Measurements from ENCODE around the gene KRTAP17-1. TPM values are rescaled to one million over a fixed set of nuclear protein-coding genes. Genes with fewer than 3 reads are reported as not detected.

KRTAP17-1 gene
- total RNA-seq, 6 experiments from 2014 or later = not detected

- no peak for TF ChIP-seq CTCF (IDR thresholded peaks at IDR 0.05)
- Mint-ChIP-seq H3K27ac (no peak overlapping the region), H3K4me3 (no peak overlapping the region), H3K9me3 (peaks cover 19% of the 10 kb centered on the region), H3K27me3 (ENCODE audit: insufficient read depth) (no peaks in the 10 kb centered on the region; the same call in 1 of the 2 replicates), H3K4me1 (ENCODE audit: low read depth) (peaks cover 16% of the 10 kb centered on the region), H3K36me3 (ENCODE audit: low read depth) (peaks cover 22% of the 10 kb centered on the region)
- DNase-seq = no peak
Measured at GRCh38 chr17:41318231-41318630, 2.7 kb upstream of the KRTAP17-1 start.

- H3K4me1 Mint-ChIP-seq (ENCODE audit: low read depth) = no peaks in the 10 kb centered on the region; the same call in 1 of the 2 replicates
- no peak overlapping the region for H3K27ac Mint-ChIP-seq
- no peak overlapping the region for H3K4me3 Mint-ChIP-seq
- no peak for TF ChIP-seq CTCF (IDR thresholded peaks at IDR 0.05)
- peaks cover 19% of the 10 kb centered on the region for H3K9me3 Mint-ChIP-seq
- DNase-seq = no peak
- peaks cover 21% of the 10 kb centered on the region for H3K36me3 Mint-ChIP-seq (ENCODE audit: low read depth)
- peaks cover 7% of the 10 kb centered on the region; the same call in 1 of the 2 replicates for H3K27me3 Mint-ChIP-seq (ENCODE audit: insufficient read depth)
Measured at GRCh38 chr17:41315814-41316445, 420 bp upstream of the KRTAP17-1 start.

- Mint-ChIP-seq H3K27ac (no peak overlapping the region), H3K4me1 (ENCODE audit: low read depth) (peaks cover 13% of the 10 kb centered on the region)
- TF ChIP-seq CTCF (IDR thresholded peaks at IDR 0.05) = no peak
Measured at GRCh38 chr17:41311111-41311510, 4.4 kb downstream of the KRTAP17-1 start.

GRCh38 chr17:41308918-41309359 is 6.6 kb downstream of the KRTAP17-1 start, which contains the start of gene KRTAP16-1:
Gene KRTAP16-1 (minus strand): TSS chr17:41309309. CDS start chr17:41309253, 56 bp downstream.
- Mint-ChIP-seq H3K36me3 (ENCODE audit: low read depth) (no peaks in the 10 kb centered on the region), H3K27me3 (ENCODE audit: insufficient read depth) (peaks cover 7% of the 10 kb centered on the region), H3K27ac (no peak within 1 kb of the TSS), H3K9me3 (no peaks in the 10 kb centered on the region; the same call in 1 of the 2 replicates), H3K4me3 (no peak within 1 kb of the TSS), H3K4me1 (ENCODE audit: low read depth) (peaks cover 13% of the 10 kb centered on the region)
- no peak for TF ChIP-seq CTCF (IDR thresholded peaks at IDR 0.05)
- DNase-seq = no peak

More at GRCh38 chr17:41311111-41311510, 4.4 kb downstream of the KRTAP17-1 start:
- no peak for DNase-seq
- no peak overlapping the region for H3K4me3 Mint-ChIP-seq
- H3K36me3 Mint-ChIP-seq (ENCODE audit: low read depth) = no peaks in the 10 kb centered on the region
- H3K9me3 Mint-ChIP-seq = no peaks in the 10 kb centered on the region; the same call in 1 of the 2 replicates
- H3K27me3 Mint-ChIP-seq (ENCODE audit: insufficient read depth) = peaks cover 7% of the 10 kb centered on the region

GRCh38 chr17:41308251-41308917 is 7.1 kb downstream of the KRTAP17-1 start:
- no peak for DNase-seq
- TF ChIP-seq CTCF (IDR thresholded peaks at IDR 0.05) = no peak
- Mint-ChIP-seq H3K36me3 (ENCODE audit: low read depth) (no peaks in the 10 kb centered on the region), H3K4me1 (ENCODE audit: low read depth) (peaks cover 13% of the 10 kb centered on the region), H3K4me3 (no peak overlapping the region), H3K27ac (no peak overlapping the region), H3K9me3 (no peaks in the 10 kb centered on the region; the same call in 1 of the 2 replicates), H3K27me3 (ENCODE audit: insufficient read depth) (peaks cover 7% of the 10 kb centered on the region)

Data from HFFc6 (cell line).